ENCODE measurements around the gene SH3GL3.

The SH3GL3 gene

DNA sequence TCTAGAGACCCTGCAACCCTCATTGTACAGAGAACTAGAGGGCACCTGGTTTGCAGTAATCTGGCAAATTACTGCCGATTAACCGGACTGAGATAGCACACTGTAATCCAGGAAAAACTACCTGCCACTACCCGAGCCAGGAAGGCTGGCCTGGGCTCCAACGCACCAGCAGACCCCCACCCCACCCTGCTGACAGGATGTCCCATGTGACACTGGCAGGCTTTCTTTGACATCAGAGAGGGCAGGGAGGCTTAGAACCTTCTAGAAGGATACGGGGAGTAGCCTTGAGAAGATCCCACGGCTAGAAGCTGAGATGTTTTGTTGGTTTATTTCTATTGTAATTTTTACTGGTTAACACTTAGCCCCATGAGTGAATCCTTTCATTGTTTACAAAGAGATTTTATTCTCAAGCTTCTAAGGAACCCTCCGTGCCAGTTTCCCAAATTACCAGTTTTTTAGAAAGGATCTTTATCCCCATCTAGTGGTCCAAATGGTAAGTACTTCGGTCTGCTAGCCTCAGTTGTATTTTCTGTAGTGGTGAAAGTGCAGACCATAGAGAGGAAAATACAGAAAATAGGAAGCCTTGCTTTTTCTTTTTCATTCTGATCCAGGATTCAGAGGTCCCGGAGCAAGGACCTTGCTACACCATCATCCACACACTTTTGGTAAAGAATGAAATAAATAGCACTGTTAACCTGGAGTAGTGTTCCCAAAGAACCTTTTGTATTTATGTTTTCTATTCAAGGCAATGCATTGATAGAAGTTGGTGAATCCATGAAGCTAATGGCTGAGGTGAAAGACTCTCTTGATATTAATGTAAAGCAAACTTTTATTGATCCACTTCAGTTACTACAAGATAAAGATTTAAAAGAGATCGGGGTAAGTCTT lies 124.9 kb downstream of the SH3GL3 start:
- DNase-seq: no peak

DNA sequence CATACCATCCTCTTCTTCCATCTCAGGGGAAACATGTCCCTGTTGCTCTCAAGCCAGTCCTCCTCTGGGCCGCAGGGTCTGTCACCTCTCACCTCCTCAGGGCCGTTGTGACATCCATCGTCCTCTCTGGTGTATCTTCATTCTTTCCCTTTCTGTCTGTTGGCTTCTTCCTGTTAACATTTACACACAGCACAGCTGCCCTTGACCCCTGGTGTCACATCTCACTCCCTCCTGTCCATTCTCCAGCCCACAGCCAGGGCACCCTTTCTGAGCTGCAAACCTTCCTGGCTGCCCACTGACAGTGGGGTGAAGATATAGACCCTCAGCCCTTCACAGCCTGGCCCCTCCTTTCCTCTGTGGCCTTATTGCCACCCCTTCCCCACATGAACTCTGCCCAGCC lies 127.2 kb downstream of the SH3GL3 start:
- no peak for DNase-seq

DNA sequence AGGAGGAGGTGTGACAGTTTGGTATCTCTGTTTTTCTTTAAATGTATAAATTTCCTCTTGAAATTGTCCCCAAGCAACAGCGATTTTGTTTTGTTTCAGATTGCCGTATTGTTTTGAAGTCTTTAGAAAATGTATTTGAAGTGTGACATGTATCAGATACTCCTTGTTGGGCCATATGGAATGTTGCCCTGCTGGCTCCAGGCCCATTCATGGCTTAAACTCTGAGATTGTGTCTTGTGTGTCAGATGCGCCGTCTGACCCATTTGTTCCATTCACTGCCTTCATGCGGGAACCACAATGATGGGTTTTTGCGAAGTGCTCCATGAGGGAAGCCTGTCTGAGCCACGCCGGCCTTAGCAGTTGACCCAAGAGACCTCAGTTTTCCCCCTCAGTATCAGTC lies 131.6 kb downstream of the SH3GL3 start:
- DNase-seq: no peak

DNA sequence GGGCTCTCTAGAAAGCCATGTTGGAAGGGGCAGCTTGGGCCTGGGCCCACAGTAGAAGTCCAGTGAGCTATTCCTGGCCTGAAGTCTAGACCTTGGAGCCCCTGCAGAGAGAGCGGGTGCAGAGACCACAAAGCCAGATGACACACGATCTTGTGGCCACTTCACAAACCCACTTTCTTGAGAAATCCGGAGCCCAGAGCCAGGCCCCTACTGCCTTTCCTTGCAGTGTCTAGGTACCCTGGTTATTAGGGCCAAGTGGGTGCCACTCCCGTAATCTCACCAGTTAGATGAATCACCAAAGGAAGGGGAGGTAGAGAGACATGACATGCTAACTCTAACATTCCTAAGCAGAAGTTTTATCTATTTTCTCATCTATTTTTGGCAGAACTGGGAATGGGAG lies 134.2 kb downstream of the SH3GL3 start:
- DNase-seq: no peak

DNA sequence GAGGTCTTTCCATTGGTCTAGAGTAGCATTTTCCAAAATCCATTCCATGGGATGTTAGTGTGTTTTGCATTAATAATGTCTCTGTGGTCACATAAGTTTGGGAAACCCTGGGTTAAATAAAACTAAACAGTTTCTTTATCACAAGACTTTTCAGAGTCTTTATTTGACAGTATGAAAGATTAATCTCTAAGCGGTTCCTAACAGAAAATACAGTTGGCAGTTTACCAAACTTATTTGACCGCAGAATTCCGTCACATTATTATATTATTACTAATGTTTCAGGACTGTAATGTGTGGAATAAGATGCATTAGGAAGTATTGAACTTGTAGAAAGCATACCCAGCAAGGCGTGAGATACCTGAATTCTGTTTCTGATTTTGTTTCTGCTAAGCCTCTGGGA lies 135.2 kb downstream of the SH3GL3 start:
- no peak for DNase-seq

DNA sequence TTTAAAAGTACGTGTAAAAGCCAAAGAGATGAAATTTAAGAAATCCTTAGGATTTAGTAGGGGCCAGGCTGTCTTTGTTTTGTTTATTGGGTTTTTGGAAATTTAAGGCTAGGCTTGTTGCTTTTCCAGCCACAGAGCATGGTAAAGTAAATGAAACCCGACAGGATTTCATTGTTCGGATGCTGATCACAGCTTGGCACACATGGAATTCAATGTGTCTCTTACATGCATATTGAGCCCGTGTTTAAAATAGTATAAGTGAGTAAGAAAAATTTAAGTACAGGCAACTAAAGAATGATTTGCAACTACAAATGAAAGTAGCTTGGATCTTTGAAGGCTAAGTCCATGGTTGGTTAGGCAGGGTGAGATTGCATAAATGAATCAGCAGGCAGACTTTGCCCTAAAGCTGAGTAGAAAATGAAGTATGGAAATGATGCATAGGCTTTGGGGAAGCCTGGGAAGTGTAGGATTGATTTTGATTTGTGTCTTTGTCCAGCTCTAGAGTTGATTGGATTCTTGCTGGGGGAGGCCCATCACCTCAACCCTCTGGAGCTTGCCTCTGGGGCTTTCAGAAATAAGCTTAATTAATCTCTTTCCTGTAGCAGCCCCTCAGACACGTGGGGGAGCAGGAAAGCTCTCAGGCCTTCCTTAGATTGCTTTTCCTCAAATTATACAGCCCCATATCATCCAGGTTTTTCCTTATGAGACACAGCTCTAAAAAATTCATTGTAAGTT lies 138.6 kb downstream of the SH3GL3 start:
- DNase-seq: no peak

DNA sequence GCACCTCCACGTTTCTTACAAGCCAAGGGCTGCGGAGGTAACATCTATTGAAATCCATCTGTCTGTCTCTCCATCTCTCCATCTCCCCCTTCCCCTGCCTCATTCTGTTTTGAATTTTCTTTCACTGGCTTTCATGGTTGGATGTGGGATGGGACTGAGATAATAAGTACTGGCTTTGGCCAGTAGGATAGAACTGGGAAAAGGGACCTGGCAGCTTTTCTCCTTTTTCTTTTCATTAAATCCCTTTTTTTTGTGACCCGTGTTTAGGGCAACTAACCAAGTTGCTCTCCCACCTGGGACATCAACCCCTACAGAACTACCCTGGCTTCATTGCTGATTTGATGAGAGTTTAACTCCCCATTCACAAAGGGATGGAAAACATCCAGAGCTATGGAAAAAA lies 139.9 kb downstream of the SH3GL3 start:
- DNase-seq: no peak

DNA sequence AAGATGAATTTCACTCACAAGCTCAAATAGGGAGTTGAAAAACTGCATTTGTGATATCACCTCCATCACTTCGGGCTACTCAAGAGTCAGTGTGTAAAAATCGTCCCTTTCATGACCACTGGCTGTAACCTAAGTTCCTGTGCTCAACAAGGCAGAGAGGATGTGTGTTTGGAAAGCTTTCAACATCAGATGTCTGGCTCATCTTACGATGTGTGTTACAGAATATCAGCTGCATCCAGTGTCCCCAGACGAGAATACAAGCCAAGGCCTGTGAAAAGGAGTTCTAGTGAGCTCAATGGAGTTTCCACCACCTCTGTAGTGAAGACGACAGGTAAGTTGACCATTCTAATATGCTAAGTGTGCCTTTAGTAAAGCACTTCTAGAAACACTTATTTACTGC lies 141.3 kb downstream of the SH3GL3 start:
- no peak for DNase-seq

DNA sequence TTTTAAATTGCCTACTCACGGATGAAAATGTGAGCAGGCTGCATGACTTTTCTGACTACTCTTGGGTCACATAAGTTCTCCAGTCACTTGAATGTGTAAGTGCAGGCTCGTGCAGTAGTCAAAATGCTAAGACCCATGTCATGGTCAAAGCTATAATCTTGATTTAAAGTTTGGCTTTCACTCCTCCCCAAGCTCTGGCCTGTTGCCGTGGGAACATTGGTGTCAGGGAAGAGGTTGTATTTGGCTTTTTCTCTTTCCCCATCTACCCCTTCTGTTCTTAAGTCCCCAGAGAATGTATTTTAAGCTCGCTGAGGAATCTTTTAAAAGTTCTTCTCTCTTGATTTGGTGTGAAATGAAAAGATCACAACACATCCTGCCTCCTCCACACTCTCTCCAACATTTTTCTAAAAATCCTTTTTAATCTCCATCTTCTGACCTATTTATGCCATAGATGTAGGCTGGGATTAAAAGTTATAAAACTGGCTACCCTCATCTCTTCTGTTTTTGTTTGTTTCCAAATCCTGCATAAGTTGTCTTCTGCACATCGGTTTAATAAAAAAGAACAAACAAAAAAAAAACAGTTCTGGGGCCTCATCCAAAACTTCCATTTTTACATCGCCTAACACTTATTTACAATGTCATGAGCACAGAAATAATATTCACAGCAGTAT lies 145.4 kb downstream of the SH3GL3 start:
- DNase-seq: no peak

DNA sequence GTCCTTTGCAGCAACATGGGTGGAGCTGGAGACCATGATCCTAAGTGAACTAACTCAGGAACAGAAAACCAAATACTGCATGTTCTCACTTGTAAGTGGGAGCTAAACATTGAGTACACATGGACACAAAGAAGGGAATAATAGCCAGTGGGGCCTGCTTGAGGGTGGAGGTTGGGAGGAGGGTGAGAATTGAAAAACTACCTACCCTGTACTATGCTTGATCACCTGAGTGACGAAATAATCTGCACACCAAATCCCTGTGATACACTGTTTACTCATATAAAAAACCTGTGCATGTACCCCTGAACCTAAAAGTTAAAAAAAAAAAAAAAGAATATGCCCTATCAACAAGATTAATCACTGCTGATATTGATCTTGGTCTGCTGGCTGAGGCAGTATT lies 148.1 kb downstream of the SH3GL3 start:
- no peak for DNase-seq

DNA sequence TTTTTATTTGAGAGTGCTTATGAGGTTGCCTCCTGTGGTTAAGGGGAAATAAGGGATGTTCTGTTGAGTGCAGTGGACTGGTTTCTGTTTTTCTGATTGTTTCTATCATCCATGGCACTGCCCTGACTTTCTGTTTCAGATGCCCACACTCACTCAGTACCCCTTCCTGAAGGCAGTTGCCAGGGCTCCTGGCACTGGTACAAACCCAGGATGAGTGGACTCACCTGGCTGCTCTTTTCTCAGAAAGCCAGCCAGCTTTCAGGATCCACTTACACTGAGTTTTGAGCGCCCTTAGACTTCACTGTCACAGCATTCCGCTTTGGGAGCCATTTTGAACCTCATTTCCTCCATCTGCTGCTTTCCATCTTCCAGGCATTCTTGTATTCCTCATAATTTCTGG lies 150.9 kb downstream of the SH3GL3 start:
- DNase-seq: no peak

DNA sequence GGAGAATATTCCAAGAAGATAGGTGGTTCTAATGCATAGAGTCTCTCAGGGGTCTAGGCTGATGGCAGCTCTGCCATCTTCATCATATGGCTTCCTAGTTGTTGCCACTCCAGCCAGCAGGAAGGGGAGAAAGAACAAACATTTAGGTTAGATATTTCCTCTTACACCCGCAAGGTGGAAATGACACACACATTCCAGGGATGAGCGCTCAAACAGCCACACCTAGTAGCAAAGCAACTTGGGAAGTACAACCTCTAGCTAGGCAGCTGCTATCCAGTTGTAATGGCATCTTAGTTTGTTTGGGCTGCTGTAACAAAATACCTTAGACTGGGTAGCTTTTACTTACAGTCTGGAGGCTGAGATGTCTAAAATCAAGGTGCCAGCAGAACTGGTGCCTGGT lies 154.9 kb downstream of the SH3GL3 start:
- DNase-seq: no peak

DNA sequence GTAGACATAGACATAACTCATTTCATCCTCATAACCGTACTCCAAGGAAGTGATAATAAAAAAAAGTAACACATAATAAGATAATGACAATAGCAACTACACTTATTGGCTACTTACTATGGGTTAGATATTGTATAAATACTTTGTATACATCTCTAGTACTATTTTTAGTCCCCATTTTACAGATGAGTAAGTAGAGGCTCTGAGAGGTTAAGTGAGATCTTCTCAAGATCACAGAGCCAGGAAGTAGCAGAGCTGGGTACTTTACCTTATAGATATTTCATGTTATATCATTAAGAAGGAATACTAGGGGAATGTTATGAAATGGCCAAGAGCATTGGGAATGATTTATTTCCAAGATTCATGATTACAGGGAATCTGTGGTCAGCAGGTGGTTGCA lies 157.4 kb downstream of the SH3GL3 start:
- no peak for DNase-seq

DNA sequence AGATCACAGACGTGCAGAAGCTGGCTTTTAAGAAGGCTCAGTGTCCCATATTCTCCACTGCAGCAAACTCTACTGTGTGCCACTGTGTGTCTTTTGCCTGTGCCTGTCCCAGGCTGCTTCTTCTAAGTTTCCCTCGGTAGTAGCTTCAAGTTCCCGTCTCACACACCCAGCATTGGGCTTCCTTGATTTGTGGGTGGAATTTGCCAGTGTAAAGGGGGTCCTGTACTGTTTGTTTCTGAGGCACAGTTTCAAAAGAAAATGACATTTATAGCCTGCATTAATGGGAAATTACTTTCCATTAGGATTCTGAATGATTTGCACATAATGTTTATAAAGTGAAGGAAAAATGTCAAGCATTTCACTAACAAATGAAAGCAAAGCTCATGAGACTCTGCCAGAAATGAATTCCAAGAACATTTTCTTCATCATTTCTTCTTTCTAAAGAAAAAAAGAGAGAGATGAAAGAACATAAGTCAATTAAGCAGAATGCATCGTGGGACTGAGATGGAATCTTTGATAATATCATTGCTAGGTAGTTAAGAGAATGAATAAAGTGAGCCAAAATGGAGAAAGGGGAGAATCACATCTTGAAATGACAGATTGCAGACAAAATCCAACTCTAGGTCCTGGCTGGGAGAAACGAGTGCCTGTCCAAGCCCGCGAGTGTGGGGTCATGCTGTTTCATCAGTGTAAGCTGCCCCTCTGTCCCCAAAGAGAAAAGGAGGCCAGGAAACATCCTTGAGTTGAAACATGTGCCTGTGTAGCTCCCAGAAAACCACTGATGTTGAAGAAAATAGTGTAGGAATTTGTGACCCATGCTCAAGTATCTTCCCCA lies 158.2 kb downstream of the SH3GL3 start:
- DNase-seq: no peak

DNA sequence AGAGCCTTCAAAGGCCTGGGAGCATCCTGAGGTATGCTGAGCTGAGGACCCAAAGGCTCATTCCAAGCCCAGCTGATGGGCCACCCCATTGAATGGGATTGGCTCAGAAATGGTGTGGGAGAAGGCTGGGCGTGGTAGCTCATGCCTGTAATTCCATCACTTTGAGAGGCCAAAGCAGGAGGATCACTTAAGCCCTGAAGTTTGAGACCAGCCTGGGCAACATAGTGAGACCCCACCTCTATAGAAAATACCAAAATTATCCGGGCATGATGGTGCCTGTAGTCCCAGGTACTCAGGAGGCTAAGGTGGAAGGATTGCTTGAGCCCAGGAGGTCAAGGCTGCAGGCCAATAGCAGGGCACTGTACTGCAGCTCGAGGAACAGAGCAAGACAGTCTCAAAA lies 163.0 kb downstream of the SH3GL3 start:
- DNase-seq: no peak

DNA sequence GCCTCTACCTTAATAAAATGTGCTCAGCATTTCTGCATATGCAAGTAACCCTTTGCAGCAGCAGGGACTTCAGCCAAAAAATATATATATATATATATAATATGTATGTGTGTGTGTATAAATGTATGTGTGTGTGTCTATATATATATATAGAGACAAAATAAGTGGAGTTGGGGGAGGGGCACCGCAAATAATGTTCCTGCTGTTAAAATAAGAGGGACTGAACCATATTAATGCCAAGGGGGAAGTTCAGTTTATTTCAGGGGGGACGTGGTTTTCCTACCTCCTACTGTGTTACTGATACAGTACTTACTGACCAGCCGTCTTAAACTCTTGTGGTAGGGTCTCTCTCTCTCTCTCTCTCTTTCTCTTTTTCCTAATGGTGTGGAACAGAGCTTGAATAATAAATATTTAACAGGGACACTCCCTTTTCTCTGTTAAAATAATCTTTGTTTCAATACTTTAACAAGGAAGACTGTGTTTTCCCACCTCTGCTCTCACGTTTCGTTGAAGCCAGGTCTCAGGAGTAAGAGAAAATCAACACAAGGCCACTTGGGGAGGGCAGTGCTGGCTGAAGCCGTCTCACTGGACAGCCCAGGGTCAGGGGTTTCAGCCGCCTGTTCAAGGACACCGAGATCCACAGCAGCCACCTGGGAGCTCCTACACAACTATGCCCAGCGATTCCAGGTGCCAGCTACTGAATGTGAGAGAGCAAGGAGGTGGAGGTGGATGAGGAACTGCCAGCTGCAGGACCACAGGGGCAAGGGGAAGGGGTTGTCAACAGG lies 164.0 kb downstream of the SH3GL3 start:
- no peak for DNase-seq

DNA sequence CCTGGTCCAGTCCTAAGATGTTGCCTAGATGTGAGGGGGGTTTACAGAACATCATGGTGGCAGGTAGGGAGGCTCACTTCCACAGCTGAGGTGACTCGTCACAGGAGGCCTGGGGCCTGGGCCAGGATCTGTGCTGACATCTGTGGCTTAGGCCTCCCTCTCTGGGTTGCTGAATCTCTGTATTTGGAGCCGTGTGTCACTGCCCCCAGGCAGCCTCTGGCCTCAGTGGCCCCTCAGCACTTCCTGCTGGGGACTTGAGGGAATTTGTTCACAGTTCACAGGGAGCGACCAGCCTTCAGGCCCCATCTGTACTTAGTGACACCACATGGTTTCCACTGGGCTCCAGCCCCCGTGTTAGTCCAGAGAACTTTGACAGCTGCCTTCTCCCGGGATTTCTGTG lies 165.1 kb downstream of the SH3GL3 start:
- no peak for DNase-seq

DNA sequence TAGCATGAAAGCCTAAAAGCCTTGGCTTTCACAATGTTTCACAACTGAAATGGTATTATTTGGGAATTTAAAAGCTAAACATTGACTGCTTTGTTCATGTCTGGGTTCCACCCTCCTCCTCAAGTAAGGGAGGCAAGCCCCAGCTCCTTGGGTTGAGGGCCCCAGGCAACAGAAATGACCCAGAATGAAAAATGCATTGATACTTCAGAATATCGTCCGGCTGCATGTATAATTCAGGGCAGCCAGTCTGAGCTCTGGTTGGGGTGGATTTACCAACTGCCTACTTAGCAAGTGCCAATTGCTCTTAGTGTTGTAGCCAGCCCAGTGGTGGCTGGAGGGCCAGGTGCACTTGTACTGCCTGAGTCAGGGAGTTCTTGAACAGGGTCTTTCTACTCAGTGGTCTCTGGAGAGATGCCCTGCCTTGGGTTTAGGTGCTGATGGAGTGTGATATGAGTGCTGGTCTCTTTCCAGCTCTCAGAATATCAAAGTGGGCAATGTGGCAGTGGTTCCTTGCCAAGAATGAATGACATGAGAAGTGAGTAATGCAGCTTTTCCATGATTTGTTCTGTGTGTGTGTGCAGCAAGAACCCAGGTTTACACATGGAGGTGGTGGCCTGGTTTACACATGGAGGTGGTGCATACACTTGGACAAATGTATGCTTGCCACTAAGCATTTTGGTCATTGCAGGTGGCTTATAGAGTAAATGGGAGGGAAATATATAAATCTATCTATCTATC lies 165.9 kb downstream of the SH3GL3 start:
- DNase-seq: no peak

DNA sequence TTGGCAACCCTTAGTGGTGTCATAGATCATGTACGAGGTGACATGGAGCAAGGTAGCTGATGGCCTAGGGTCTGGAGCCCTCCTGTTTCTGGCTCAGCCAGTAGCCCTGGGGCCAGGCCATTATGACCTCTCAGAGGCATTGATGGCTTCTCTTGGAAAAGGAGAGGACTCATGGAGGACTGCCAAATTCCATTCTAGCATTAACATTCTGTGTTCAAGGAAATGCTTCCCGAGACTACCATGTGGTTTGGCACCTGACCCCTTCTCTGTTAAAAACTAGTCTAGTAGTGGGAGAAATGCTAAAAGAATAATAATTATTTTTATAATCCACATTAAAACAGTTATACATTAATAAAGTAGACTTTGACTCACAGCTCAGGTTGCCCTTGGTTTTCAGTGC lies 166.6 kb downstream of the SH3GL3 start:
- no peak for DNase-seq

DNA sequence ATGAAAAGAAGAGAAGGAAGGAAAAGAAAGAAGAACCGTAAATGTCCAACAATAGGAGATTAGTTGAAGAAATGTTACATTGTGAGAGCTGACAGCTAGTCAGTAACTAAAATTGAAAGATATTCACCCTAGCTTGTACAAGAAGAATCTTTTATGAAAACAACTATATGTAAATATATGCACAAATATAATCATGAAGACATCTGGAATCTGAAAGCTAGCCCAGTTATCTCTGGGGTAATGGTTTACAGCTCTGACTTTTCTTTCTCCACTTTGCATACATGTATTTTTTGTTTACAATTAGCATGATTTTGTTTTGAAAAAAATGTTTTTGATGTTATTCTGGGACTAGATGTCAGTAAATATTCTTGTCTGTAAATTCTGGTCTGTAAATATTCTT lies 169.7 kb downstream of the SH3GL3 start:
- DNase-seq: no peak

DNA sequence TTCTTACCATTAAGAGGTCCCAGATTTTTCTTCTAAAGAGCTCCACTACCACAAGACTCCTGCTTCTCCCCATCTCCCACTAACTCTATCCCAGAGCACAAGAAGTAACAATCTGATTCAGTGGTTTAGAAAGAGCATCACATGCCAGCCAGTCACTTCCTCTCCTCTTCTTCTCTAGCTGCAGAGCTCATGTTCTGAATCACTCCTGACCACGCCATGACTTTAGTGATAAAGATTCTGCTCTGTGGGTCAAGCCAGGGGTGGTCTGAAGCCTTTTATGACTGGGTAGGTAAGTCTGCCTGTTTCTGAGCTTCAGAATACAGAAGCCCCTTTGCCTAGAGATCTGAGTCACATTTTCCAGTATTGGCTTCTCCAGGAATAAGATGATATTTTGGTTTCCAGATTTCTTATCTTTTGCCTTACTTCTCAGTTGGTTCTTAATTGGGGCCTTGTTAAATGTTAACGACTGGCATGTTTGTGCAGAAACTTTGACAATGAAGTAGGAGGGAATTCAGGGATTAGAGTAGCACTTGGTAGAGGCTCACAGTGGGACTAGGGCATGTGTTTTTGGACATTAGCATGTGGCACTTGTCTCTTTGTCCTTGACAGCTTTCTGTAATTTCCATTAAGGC lies 179.1 kb downstream of the SH3GL3 start:
- no peak for DNase-seq

All from stimulated activated CD4-positive, alpha-beta T cell treated with anti-CD3 and anti-CD28 coated beads, Interleukin-15, amount 100 ng/mL, for 24 hours (primary cell).